ENCODE measurements around the gene DTNBP1. TPM values are rescaled to one million over a fixed set of nuclear protein-coding genes. Genes with fewer than 3 reads are reported as not detected.
A peak's percentile ranks its signal among the peaks of the same experiment; 100 is the strongest.

The DTNBP1 gene
- total and polyA plus RNA-seq, 2 of the 4 experiments (the other 2 are of a cell fraction): 4.8 to 18.7 TPM

GRCh38 chr6:15509335-15509933 lies 153.4 kb downstream of the DTNBP1 start:
- Histone ChIP-seq H3K4me3 (ENCODE audit: insufficient read depth, low read depth, low read length) (no peak overlapping the region), H3K9me1 (ENCODE audit: insufficient read depth, low read length) (peaks cover 41% of the 10 kb centered on the region), H2AK5ac (ENCODE audit: low read depth, low read length) (peak overlapping the region; percentile 17; the same call in 1 of the 2 replicates), H3K27me3 (ENCODE audit: control insufficient read depth, insufficient read depth, low read length) (no peaks in the 10 kb centered on the region), H2BK20ac (ENCODE audit: low read depth, low read length) (no peak overlapping the region), H4K5ac (ENCODE audit: low read depth, low read length) (no peak overlapping the region; the same call in 1 of the 2 replicates), H3K79me1 (ENCODE audit: low read depth in 1 of 2, low read length in 2 of 2) (peaks cover 27 to 77% of the 10 kb centered on the region in 2 experiments), H3K18ac (ENCODE audit: low read depth, low read length) (peak overlapping the region; percentile 9; the same call in 1 of the 2 replicates), H3K4me1 (ENCODE audit: control insufficient read depth, insufficient read depth, low read length) (peaks cover 23% of the 10 kb centered on the region), H2BK15ac (ENCODE audit: low read depth, low read length) (no peak overlapping the region; the same call in 2 of the 3 replicates), H3K9me3 (ENCODE audit: control insufficient read depth, insufficient read depth, low read length) (no peaks in the 10 kb centered on the region), H2AK9ac (replicated peaks; ENCODE audit: low read depth, low read length, poor library complexity) (peak overlapping the region; percentile 50), H3K14ac (replicated peaks; ENCODE audit: low read depth, low read length) (no peak overlapping the region), H2AFZ (replicated peaks; ENCODE audit: low read length, poor library complexity) (no peak overlapping the region), H3K36me3 (ENCODE audit: control insufficient read depth, insufficient read depth, low read length) (peaks cover 60% of the 10 kb centered on the region), H4K20me1 (ENCODE audit: insufficient read depth, low read length) (peaks cover 66% of the 10 kb centered on the region), H3K56ac (ENCODE audit: extremely low read depth, insufficient read depth, low read length) (no peak overlapping the region), H3K9ac (ENCODE audit: low read depth, low read length) (no peak overlapping the region), H3K4me2 (ENCODE audit: low read depth, low read length) (no peak overlapping the region), H3K27ac (ENCODE audit: insufficient read depth, low read length) (no peak overlapping the region), H4K8ac (ENCODE audit: low read depth in 2 of 2, low read length in 2 of 2) (peak overlapping the region in 1 of 2 experiments; percentile 43; a peak in 1 of 4 replicates), H3K4ac (ENCODE audit: low read depth, low read length) (no peak overlapping the region), H4K91ac (ENCODE audit: insufficient read depth, low read depth, low read length) (no peak overlapping the region), H3K23ac (ENCODE audit: low read depth, low read length) (0 out of 2 replicates have a peak overlapping the region, but pooled peaks have one; percentile 1), H2BK5ac (ENCODE audit: low read depth, low read length, poor library complexity, severe bottlenecking) (no peak overlapping the region), H2BK120ac (ENCODE audit: low read depth, low read length) (no peak overlapping the region)
- WGBS, 2 experiments (ENCODE audit: extremely low coverage in 2 of 2, insufficient read length in 1 of 2): 24% methylated on average over 3 of the region's 13 CpGs; no CpG with 5 or more reads in 1 of the 2 experiments
- ChIA-PET CTCF (no interaction called here), POLR2A (ENCODE audit: unreplicated experiment) (interaction anchor here (0.6 kb wide), 1 partner anchor 840 kb away, joined by 9 read pairs; no protein-coding TSS in a partner anchor)
- dilution Hi-C loops (cut with HindIII; ENCODE audit: low sequenced_read_pairs, unreplicated experiment) (no loop called here), intact Hi-C loops (cut with micrococcal nuclease) (loop anchor here (5.0 kb wide), 1 partner anchor 113 kb away; no protein-coding TSS in a partner anchor), in situ Hi-C loops (cut with MboI; ENCODE audit: low sequenced_read_pairs) (no loop called here)
- TF ChIP-seq SMC3 (IDR thresholded peaks at IDR 0.05; ENCODE audit: low read depth, low read length): no peak
- peak; percentile 12; the same call in 1 of the 2 replicates for TF ChIP-seq MXI1 (IDR thresholded peaks at IDR 0.05; ENCODE audit: borderline replicate concordance, low read depth, low read length)
- TF ChIP-seq FOS (IDR thresholded peaks at IDR 0.05; ENCODE audit: low read depth, low read length): 0 out of 2 replicates have a peak, but pooled peaks have one; percentile 29
- ATAC-seq (ENCODE audit: low read depth) (no peak), DNase-seq (peak; percentile 39)
- BruUV-seq (replicated peaks): no TSS peak
